H1 (cell line): ENCODE results near the gene ANKRD36B.
"Not testable (repeated sequence)": the region's sequence is repeated elsewhere in the genome, so short reads cannot be mapped to it uniquely, and the experiment has no call there.

Source experiments
- CTCF ChIP-seq, 3 experiments: IDR thresholded peaks; 1 replicate in 2 of 3; 2 replicates in 1 of 3; pipeline versions ENCODE4 v1.5.1 to v1.6.1; 2011; ENCODE audit warnings: low read length in 3 of 3, mild to moderate bottlenecking in 3 of 3, inconsistent platforms in 2 of 3, low read depth in 1 of 3, moderate library complexity in 1 of 3; ENCODE audit not compliant: insufficient read depth in 1 of 3; ENCODE audit errors: control extremely low read depth in 1 of 3
- TCF12 ChIP-seq: IDR thresholded peaks from 2 replicates; pipeline ENCODE4 v1.6.1; 2011; ENCODE audit warnings: low read depth, mild to moderate bottlenecking, low read length

- not testable (repeated sequence) for TF ChIP-seq CTCF (IDR thresholded peaks at IDR 0.05; ENCODE audit: control extremely low read depth in 1 of 3, insufficient read depth in 1 of 3, low read depth in 1 of 3, low read length in 3 of 3); TCF12
These were observed 40.6 kb downstream of the ANKRD36B start for GRCh38 chr2:97549058-97549457.
